HTR-8/SVneo (cell line): ENCODE data around the gene FEM1B.

ENCODE experiments used
- DNase-seq: peaks from one replicate; pipeline ENCODE4 v3.0.0; 2011; ENCODE audit warnings: low spot score, mixed read lengths; ENCODE audit not compliant: insufficient read length
- FAIRE-seq: peaks from 2 replicates; lab custom pipeline; 2011; peaks lifted over from hg19 to GRCh38; lab: Jason Lieb, UNC

Gene FEM1B

DNA sequence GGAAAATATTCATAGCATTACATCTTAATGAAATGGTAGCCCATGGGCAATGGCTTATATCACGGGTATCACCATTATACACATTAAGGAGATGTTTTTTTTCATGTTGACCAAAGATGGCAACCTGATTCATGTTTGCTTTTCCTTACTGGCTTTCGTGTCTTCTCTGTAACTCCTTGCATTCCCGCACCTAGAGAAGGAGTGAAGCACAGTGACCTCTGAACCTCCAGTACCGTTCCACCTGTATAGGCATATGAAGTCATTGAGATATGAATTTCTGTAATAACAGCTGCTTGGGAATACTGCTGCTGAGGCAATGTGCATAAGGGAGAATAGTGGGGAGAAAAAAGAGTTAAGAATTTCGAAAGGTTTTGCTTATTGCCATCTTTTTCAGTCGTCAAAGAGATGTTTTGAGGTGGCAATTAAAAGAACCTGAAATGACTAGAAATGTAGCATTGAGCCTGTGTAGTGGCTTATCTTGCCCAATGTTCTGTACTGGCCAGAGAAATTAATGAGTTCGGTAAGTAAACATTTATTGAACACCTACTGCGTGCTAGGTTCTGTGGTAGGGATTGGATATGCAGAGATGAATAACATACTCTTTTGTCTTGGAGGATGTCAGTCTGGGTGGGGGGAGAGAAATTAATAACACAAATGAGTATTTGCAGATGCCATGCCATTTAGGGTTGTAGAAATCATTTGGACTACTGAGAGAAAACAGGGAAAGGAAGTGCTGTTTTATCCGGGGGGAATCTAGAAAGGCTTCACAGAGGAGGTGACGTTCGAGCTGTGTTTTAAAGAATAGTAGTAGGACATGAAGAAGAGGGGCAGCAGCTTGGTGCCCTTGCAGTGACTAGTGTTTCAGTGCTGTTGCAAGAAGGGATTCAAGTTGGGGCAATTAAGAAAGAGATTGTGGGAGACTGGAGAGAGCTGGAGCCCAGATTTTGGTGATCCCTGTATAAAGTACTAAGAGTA, 2.5 kb downstream of the FEM1B start:
- no peak for DNase-seq
- FAIRE-seq: no peak

DNA sequence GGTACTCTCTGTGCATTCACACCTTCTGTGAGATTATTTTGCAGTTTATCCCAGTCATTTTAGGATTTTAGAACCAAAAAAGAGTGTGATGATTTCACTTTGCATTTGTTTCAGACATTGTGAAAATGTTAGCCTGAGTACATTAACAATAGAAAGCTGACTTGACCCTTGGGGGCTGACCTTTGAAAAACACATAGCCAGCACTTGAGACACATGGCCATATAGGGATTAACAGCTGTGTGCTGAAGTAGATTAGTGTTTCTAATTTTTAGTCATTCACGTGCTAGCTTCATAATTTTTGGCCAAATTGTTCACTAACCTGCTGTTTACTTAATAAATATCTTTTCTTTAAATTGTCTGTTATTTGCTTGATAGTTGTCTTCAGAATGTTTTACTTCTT, 3.5 kb downstream of the FEM1B start:
- DNase-seq: no peak
- no peak for FAIRE-seq

DNA sequence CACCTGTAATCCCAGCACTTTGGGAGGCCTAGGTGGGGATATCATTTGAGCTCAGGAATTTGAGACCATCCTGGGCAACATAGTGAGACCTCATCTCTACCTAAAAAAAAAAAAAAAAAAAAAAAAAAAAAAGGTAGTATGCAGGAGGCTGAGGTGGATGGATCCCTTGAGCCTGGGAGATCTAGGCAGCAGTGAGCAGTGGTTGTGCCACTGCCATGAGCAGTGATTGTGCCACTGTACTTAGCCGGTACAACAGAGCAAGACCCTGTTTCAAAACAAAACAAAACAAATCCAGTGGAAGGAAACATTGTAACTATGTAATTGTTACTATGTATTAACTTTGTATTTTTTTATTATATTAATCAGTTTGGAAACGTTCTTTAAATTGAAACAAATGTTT, 5.9 kb downstream of the FEM1B start:
- FAIRE-seq: no peak

DNA sequence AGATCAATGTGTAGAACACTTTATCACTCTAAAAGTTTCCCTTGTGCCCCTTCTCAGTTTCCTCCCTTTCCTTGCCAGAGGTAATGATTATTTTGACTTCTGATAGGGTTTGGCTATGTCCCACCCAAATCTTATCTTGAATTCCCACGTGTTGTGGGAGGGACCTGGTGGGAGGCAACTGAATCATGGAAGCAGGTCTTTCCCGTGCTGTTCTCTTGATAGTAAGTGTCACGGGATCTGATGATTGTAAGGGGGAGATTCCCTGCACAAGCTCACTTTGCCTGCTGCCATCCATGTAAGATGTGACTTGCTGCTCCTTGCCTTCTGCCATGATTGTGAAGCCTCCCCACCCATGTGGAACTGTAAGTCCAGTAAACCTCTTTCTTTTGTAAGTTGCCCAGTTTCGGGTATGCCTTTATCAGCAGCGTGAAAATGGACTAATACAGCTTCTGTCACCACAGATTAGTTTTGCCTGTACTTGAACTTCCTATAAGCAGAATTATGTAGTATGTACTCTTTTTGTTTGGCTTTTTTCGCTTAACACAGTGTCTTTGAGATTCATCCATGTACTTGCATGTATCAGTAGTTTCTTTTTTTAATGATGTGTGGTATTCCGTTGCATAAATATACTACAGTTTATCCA, 7.2 kb downstream of the FEM1B start:
- FAIRE-seq (no peak), DNase-seq (no peak)

More for the DNA sequence above, 5.9 kb downstream of the FEM1B start:
- DNase-seq: no peak

DNA sequence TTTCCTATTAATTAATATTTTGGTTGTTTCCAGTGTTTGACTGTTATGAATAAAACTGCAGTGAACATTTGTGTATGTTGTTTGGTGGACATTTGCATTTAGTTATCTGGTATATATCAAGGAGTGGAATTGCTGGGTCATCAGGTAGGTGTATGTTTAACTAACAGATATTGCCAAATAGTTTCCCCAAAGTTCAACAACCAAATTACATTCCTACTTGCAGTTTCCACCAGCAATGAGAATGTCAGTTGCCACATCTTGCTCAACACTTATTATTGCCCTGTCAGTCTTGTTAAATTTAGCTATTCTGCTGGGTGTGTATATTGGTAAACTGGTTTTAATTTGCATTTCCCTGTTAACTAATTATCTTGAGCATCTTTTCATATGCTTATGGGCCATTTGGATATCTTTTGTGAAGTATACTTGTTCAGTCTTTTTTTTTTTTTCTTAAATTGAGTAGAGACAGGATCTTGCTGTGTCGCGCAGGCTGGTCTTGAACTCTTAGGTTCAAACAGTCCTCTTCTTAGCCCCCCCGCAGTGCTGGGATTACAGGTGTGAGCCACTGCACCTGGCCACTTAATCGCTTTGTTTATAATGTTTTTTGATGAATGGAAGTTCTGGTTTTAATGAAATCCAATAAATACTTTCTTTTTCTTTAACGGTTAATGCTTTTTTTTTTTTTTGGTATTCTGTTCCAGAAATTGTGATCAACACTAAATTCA, 7.9 kb downstream of the FEM1B start:
- FAIRE-seq (no peak), DNase-seq (no peak)

DNA sequence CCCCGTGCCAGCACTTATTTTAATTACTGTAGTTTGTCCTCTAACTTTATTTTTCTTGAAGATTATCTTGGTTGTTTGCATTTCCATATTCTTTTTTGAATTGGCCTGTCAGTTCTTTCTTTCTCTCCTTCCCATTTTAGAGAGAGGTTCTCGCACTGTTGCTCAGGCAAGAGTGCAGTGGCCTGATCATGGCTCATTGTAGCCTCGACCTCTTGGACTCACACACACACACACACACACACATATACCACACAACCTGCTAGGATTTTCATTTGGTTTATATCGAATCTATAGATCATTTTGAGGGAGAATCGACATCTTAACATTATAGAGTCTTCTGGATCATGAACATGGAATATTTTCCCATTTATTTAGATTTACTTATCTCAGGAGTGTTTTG, 8.7 kb downstream of the FEM1B start:
- FAIRE-seq: no peak

DNA sequence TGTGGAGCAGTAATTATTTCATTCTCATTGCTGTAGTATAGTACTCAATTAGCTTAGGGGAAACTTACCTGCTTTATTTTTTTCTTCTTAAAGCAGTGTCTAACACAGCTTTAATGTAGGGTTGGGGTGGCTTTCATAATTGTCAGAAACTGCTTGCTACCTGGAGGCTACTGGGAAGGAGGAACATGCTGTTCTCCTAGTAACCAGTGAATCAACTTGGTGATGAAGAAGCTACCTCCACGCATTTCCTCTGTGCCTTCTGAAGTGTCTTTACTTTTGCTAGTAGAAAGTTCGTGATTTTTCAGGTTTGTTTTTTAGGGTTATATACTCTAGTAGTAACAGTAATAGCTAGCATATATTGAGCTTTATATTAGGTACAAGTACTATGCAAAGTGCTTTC, 11.5 kb downstream of the FEM1B start:
- no peak for DNase-seq
- FAIRE-seq: no peak

More for the DNA sequence above, 8.7 kb downstream of the FEM1B start:
- DNase-seq: no peak

DNA sequence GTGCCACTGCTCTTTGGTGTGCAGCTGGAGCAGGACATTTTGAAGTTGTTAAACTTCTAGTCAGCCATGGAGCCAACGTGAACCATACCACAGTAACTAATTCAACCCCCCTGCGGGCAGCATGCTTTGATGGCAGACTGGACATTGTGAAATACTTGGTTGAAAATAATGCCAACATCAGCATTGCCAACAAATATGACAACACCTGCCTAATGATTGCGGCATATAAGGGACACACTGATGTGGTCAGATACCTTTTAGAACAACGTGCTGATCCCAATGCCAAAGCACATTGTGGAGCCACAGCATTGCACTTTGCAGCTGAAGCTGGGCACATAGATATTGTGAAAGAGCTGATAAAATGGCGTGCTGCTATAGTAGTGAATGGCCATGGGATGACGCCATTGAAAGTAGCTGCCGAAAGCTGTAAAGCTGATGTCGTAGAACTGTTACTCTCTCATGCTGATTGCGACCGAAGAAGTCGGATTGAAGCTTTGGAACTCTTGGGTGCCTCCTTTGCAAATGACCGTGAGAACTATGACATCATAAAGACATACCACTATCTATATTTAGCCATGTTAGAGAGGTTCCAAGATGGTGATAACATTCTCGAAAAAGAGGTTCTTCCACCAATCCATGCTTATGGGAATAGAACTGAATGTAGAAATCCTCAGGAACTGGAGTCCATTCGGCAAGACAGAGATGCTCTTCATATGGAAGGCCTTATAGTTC, 12.2 kb downstream of the FEM1B start:
- FAIRE-seq (peak; percentile 52), DNase-seq (no peak)

DNA sequence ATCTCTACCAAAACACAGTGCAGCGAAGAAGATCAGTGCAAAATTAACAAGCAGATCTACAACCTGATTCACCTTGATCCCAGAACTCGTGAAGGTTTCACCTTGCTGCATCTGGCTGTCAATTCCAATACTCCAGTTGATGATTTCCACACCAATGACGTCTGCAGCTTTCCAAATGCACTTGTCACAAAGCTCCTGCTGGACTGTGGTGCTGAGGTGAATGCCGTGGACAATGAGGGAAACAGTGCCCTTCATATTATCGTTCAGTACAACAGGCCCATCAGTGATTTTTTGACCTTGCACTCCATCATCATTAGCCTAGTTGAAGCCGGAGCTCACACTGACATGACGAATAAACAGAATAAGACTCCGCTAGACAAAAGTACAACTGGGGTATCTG, 13.2 kb downstream of the FEM1B start:
- DNase-seq (no peak), FAIRE-seq (no peak)

DNA sequence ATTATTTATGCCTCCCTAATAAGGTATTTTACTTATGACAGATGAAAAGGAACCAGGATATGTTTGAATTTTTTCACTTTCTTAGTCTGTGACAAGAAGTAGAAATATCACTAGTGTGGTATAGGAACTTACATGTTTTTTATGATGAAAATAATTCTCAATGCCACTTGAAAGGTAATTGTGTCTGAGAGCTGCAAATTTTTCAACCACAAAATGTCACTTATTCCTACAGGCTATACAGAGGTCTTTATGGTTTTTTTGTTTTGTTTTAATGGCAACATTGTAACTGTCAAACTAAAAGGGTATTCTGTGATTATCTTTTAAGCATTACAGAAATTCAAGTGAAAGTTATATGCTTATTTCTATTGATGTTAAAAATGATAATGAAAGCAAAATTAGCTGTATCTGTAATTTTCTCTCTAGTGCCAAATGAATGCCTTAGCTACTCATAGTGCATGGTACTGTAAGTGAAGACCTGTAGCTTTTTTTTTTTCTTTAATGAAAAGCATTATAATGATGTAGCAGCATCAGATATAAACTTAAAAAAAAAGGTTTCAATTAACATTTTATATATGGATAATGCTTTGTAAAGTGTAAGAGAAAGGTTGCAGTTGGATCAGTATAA, 14.7 kb downstream of the FEM1B start:
- FAIRE-seq (no peak), DNase-seq (no peak)

DNA sequence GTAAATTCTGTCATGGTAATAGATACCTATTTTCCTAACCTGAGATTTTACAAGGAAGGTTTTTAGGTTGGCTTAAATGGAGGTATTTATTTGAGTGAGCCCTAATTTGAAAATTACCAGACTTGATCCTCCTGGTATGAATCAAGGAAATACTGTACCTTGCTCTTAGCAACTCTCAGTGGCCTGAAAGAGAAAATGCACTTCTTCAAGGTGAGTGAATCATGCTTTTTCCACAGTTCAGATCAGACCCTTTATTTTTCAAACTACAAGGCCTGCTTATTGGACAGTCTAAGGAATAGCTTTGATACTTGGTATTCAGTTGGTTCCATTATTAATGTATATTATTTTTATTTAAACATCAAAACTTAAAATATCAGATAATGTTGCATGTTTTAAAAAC, 15.4 kb downstream of the FEM1B start:
- FAIRE-seq (no peak), DNase-seq (no peak)

DNA sequence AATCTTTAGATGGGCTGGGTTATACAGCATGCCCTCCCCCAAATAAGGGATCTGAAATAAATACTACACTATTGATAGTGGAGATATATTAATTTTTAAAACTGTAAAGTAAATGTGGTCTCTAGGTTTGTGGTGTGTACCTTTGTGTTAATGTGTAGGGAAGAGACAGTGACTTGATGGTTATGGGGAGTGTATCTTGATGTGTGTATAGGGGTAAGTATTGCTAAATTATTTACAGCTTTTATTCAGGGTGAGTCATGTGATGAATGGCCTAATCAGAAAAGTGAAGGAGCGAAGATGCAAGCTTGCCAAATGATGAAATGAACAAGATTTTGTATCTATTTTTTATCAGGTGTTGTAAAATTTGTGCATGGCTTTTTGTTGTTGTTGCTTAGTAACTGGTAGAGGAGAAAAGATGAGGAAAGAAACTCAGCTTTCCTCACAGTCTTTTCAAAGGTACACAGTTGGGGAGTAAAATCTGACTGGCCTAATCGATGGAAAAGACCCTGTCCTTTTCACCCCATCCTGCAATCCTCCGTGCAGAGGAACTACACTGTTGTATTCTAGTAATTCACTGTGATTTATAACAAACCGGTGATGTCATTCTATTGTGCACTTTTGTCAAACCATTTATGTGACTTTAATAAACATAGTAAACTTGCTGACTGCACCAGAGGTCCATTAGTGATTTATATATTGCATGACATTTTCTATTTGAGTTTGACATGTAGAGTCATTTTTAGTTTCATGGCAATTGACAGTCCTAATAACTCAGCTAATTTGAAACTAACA, 17.7 kb downstream of the FEM1B start:
- no peak for DNase-seq
- no peak for FAIRE-seq

DNA sequence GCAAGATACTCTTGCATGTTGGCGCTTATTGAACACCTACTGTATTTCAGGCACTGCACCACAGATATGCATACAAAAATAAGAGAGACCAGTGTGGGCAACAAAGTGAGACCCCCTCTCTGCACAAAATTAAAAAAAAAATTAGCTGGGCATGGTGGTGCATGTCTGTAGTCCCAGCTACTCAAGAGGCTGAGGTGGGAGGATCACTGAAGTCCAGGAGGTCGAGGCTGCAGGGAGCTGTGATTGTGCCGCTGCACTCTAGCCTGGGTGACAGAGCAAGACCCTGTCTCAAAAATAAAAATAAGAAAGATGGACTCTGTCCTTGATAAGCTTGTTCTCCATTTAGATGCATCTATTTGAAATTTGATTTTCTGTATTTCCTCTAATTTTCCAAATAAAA, 20.8 kb downstream of the FEM1B start:
- DNase-seq: no peak
- FAIRE-seq: no peak

DNA sequence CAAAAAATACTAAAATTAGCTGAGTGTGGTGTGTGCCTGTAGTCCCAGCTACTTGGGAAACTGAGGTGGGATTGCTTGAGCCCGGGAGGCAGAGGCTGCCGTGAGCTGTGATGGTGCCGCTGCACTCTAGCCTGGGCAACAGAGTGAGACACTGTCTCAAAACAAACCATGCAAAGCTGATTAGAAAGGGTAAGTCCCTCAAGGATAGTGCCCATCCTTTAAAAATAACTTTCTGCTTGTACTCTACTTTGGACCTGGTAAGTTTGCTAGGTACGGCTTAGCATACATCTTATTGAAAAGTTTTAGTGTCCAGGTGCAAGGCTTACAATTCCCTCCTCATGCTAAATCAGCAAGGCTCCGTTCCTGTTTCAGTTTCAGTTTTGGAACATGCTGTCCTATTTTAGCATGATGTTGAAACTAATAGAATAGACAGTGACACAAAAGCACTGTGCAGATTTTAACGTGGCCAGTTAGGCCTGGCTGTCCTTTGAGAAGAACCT, 21.4 kb downstream of the FEM1B start:
- no peak for DNase-seq
- no peak for FAIRE-seq

DNA sequence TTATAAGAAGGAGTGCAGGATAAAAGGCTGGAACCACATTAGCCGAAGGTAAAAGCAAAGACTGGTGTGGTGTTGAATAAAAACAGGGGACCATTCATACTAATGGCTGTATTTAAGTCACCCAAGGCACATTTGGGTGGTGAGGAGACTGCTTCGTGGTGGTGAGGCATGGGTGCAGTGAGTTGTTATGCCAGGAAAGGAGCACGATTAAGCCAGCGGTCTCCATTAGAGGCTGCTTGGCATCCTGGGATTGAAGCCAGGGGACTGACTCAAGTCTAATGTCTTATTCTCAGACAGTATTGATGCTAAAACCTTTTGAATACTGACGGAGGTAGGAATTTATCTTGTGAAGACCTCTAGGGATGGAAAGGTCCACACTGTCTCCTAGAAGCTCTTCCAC, 21.9 kb downstream of the FEM1B start:
- no peak for FAIRE-seq
- no peak for DNase-seq

DNA sequence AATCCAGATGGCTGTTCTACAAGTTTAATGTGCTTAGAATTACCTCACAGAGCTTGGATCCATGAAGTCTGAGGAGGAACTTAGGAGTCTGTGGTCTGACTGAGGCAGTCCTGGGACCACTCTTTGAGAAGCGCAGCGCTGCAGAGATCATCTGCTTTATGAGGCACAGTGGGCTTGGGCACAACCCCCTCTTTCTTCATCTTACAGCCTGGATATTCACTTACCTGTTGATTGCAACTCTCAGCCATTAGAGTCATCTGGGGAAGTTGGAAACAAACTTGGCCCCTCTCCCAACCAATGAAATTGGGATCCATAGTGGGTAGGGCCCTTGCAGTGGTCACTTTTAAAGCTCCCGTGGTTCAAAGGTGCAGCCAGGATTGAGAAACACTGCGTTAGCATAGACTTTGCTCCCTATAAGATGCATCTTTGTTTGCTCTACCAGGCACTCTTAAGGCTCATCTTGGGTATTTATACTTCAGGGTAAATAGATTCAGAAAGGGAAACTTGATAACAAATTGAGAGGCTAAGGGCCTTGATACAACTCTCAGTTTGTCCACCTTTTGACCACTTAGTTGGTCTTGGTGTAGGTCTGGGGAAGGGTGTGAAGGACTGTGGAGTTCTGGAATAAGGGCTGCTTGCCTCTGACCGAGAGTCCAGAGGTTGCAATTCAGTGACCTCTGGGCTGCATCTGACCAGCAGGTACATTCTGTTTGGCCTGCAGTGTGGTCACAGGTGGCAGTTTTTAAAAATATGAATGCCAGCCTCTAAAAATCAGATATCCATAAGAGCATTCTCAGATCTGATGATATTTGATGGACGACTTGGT, 22.8 kb downstream of the FEM1B start:
- DNase-seq: no peak
- no peak for FAIRE-seq

DNA sequence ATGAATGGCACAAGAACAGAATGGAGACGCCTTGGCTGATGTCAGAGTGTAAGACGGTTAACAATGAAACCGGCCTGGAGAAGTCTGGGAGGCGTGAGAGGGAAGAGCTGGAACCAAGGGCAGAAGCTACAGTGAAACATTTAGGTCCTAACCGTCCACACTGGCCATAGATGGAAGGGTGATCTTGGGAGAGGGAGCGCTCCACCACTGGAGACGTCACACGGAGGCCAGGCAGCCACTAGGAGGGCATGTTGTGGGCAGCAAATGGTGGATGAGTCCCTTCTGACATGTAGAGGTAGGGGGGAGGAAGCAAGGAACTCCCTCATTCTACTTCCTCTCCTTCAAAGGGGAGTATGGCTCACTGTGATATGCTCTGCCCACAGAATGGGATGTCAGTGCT, 23.8 kb downstream of the FEM1B start:
- DNase-seq (no peak), FAIRE-seq (no peak)

DNA sequence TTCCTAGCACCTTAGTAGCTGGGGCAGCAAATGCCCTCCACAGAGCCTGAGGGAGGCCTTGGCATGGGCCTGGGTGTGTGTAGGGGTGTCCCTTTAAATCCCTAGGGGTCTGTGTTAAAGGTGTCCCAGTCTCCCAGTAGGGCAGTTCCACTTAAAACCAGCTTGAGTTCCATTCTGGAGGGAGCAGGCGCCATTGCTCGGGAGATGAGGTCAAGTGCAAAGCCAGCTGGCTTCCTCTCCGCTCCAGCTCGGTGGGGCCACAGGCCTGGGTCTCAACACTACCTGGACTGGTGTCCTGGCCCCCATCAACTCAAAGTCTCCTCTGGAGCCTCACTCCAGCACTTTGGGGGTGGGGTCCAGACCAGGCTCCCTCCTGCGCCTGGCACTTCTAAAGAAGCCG, 25.2 kb downstream of the FEM1B start:
- FAIRE-seq: no peak
- DNase-seq: no peak
